HCEC 1CT (cell line): ENCODE data around the gene APC2.
"Not testable (repeated sequence)": the region's sequence is repeated elsewhere in the genome, so short reads cannot be mapped to it uniquely, and the experiment has no call there.

Experiments used
- DNase-seq: peaks from one replicate; pipeline ENCODE4 v3.0.0-alpha.2; 2017

The APC2 gene

GRCh38 chr19:1432507-1432887, 17.4 kb upstream of the APC2 start:
- no peak for DNase-seq

GRCh38 chr19:1433119-1434039, 16.5 kb upstream of the APC2 start:
- no peak for DNase-seq

- DNase-seq, result no peak
Observed at GRCh38 chr19:1434040-1434366, 15.9 kb upstream of the APC2 start.

GRCh38 chr19:1434577-1435060, 15.3 kb upstream of the APC2 start:
- no peak for DNase-seq

- DNase-seq, result no peak
Observed at GRCh38 chr19:1435378-1435989, 14.4 kb upstream of the APC2 start.

GRCh38 chr19:1437609-1438008, 12.3 kb upstream of the APC2 start:
- no peak for DNase-seq

GRCh38 chr19:1438035-1438932, 11.6 kb upstream of the APC2 start, which contains the start of gene RPS15:
Gene RPS15 (plus strand): TSS chr19:1438396. CDS start chr19:1438426, 30 bp downstream.
- peak; percentile 90 for DNase-seq

GRCh38 chr19:1438933-1439354, 11.0 kb upstream of the APC2 start:
- no peak for DNase-seq

- not testable (repeated sequence) for DNase-seq
Observed at GRCh38 chr19:1439525-1440417, 10.2 kb upstream of the APC2 start.

GRCh38 chr19:1440418-1440801, 9.5 kb upstream of the APC2 start:
- no peak for DNase-seq

- no peak for DNase-seq
Observed at GRCh38 chr19:1441022-1441426, 8.9 kb upstream of the APC2 start.

GRCh38 chr19:1441677-1442438, 8.1 kb upstream of the APC2 start:
- DNase-seq, result no peak

- peak; percentile 50 for DNase-seq
Observed at GRCh38 chr19:1445185-1445931, 4.6 kb upstream of the APC2 start.

- DNase-seq, result no peak
Observed at GRCh38 chr19:1445932-1446712, 3.8 kb upstream of the APC2 start.

GRCh38 chr19:1446713-1447481, 3.0 kb upstream of the APC2 start:
- no peak for DNase-seq

GRCh38 chr19:1447504-1447903, 2.4 kb upstream of the APC2 start:
- no peak for DNase-seq

- DNase-seq, result no peak
Observed at GRCh38 chr19:1447944-1448343, 2.0 kb upstream of the APC2 start.

- DNase-seq, result no peak
Observed at GRCh38 chr19:1450735-1451731, 1.1 kb downstream of the APC2 start.
